IMR-90 (cell line): ENCODE data around the gene NCAM1. TPM values are rescaled to one million over a fixed set of nuclear protein-coding genes. Genes with fewer than 3 reads are reported as not detected.

Source experiments
- ATAC-seq: fragments of 200-7000 bp; cut with Tn5 transposase; 2 replicates; pipeline ENCODE4 v1.9.1; 2020; ENCODE audit warnings: low read depth, mild to moderate bottlenecking, moderate library complexity
- BruUV-seq: library from RNA; stranded (reverse); fragments of 400-500 nt; replicated peaks from 2 replicates; lab custom pipeline; 2021; lab: Mats Ljungman, UMichigan
- CTCF ChIA-PET: fragments of 300-600 bp; formaldehyde crosslinking; extraction: SDS; loops from one replicate; lab custom pipeline; 2021; ENCODE audit warnings: antibody characterized with exemption; lab: Yijun Ruan, JAX
- POLR2A ChIA-PET: fragments of 300-600 bp; sonication (Branson Sonifier 250); formaldehyde crosslinking; loops from one replicate; lab custom pipeline; 2022; ENCODE audit warnings: antibody characterized with exemption; ENCODE audit not compliant: unreplicated experiment; lab: Charles Lee
- DNase-seq: peaks from one replicate; pipeline ENCODE4 v3.0.0; 2013
- H2AFZ ChIP-seq: replicated peaks from 2 replicates; pipeline ENCODE3; 2013; ENCODE audit warnings: low read length, mild to moderate bottlenecking; ENCODE audit not compliant: poor library complexity
- H2AK5ac ChIP-seq: 2 replicates; pipeline ENCODE4 v1.6.1; 2013; ENCODE audit warnings: low read depth, low read length, inconsistent platforms
- H2AK9ac ChIP-seq: replicated peaks from 2 replicates; pipeline ENCODE3; 2013; ENCODE audit warnings: mild to moderate bottlenecking, low read depth, low read length, moderate library complexity; ENCODE audit not compliant: poor library complexity
- H2BK120ac ChIP-seq: 2 replicates; pipeline ENCODE4 v1.6.1; 2013; ENCODE audit warnings: low read depth, low read length, inconsistent platforms
- H2BK15ac ChIP-seq: 3 replicates; pipeline ENCODE4 v1.6.1; 2013; ENCODE audit warnings: low read depth, low read length, inconsistent platforms
- H2BK20ac ChIP-seq: 2 replicates; pipeline ENCODE4 v1.6.1; 2013; ENCODE audit warnings: low read depth, mild to moderate bottlenecking, inconsistent platforms, low read length, moderate library complexity
- H2BK5ac ChIP-seq: 2 replicates; pipeline ENCODE4 v1.6.1; 2013; ENCODE audit warnings: mild to moderate bottlenecking, low read depth, low read length, inconsistent platforms; ENCODE audit not compliant: poor library complexity, severe bottlenecking
- H3K14ac ChIP-seq: replicated peaks from 2 replicates; pipeline ENCODE4 v1.6.1; 2013; ENCODE audit warnings: low read depth, low read length, inconsistent platforms
- H3K18ac ChIP-seq: 2 replicates; pipeline ENCODE4 v1.6.1; 2013; ENCODE audit warnings: low read depth, low read length, control low read depth
- H3K23ac ChIP-seq: 2 replicates; pipeline ENCODE4 v1.6.1; 2013; ENCODE audit warnings: low read depth, low read length, inconsistent platforms
- H3K27ac ChIP-seq: 2 replicates; pipeline ENCODE4 v1.5.1; 2013; ENCODE audit warnings: mild to moderate bottlenecking, control low read depth, low read length; ENCODE audit not compliant: insufficient read depth
- H3K27me3 ChIP-seq: 2 replicates; pipeline ENCODE4 v1.6.1; 2013; ENCODE audit warnings: low read length; ENCODE audit not compliant: control insufficient read depth, insufficient read depth
- H3K36me3 ChIP-seq: 2 replicates; pipeline ENCODE4 v1.6.1; 2013; ENCODE audit warnings: low read length, mixed read lengths; ENCODE audit not compliant: control insufficient read depth, insufficient read depth
- H3K4ac ChIP-seq: 2 replicates; pipeline ENCODE4 v1.6.1; 2013; ENCODE audit warnings: low read depth, low read length, inconsistent platforms
- H3K4me1 ChIP-seq: 2 replicates; pipeline ENCODE4 v1.6.1; 2013; ENCODE audit warnings: low read length, mixed read lengths; ENCODE audit not compliant: control insufficient read depth, insufficient read depth
- H3K4me2 ChIP-seq: 2 replicates; pipeline ENCODE4 v1.6.1; 2013; ENCODE audit warnings: low read depth, mild to moderate bottlenecking, control low read depth, low read length, moderate library complexity
- H3K4me3 ChIP-seq: 2 replicates; pipeline ENCODE4 v1.5.1; 2013; ENCODE audit warnings: low read depth, mild to moderate bottlenecking, control low read depth, low read length, moderate library complexity; ENCODE audit not compliant: insufficient read depth
- H3K56ac ChIP-seq: 2 replicates; pipeline ENCODE4 v1.6.1; 2013; ENCODE audit warnings: low read length, inconsistent platforms; ENCODE audit not compliant: insufficient read depth; ENCODE audit errors: extremely low read depth
- H3K79me1 ChIP-seq, 2 experiments: 2 replicates each; pipeline ENCODE4 v1.6.1; 2013; ENCODE audit warnings: low read length in 2 of 2, inconsistent platforms in 1 of 2, low read depth in 1 of 2
- H3K9ac ChIP-seq: 2 replicates; pipeline ENCODE4 v1.6.1; 2013; ENCODE audit warnings: low read depth, low read length, control low read depth
- H3K9me1 ChIP-seq: 2 replicates; pipeline ENCODE4 v1.6.1; 2013; ENCODE audit warnings: low read length, inconsistent platforms; ENCODE audit not compliant: insufficient read depth
- H3K9me3 ChIP-seq: 2 replicates; pipeline ENCODE4 v1.6.1; 2013; ENCODE audit warnings: low read length; ENCODE audit not compliant: control insufficient read depth, insufficient read depth
- H4K20me1 ChIP-seq: 2 replicates; pipeline ENCODE4 v1.6.1; 2013; ENCODE audit warnings: low read length, inconsistent platforms; ENCODE audit not compliant: insufficient read depth
- H4K5ac ChIP-seq: 2 replicates; pipeline ENCODE4 v1.6.1; 2013; ENCODE audit warnings: mild to moderate bottlenecking, low read depth, low read length, control low read depth
- H4K8ac ChIP-seq, 2 experiments: 2 replicates each; pipeline ENCODE4 v1.6.1; 2013; ENCODE audit warnings: low read depth in 2 of 2, low read length in 2 of 2, control low read depth in 1 of 2, inconsistent platforms in 1 of 2
- H4K91ac ChIP-seq: 2 replicates; pipeline ENCODE4 v1.6.1; 2013; ENCODE audit warnings: low read depth, low read length, inconsistent platforms; ENCODE audit not compliant: insufficient read depth
- ELK1 ChIP-seq: fragments of 150-350 bp; IDR thresholded peaks from 2 replicates; pipeline ENCODE4 v1.6.1; 2016; ENCODE audit warnings: low read depth, mild to moderate bottlenecking, low read length, moderate library complexity, borderline replicate concordance
- WGBS, 2 experiments: methylation state at CpG; one replicate each; pipeline versions ENCODE4 v1.1.5 to v1.1.7; 2013; ENCODE audit warnings: missing lambda C conversion rate in 2 of 2; ENCODE audit not compliant: insufficient read length in 1 of 2; ENCODE audit errors: extremely low coverage in 2 of 2; 5-methylcytosine and 5-hydroxymethylcytosine counted together
- dilution Hi-C: fragments of 300-500 bp; cut with HindIII; formaldehyde crosslinking; loops from one replicate; pipeline ENCODE4 v1.14.3; 2018; ENCODE audit warnings: low sequenced_read_pairs; ENCODE audit not compliant: unreplicated experiment
- in situ Hi-C: fragments of 300-500 bp; cut with MboI; formaldehyde crosslinking; loops from 3 replicates; pipeline ENCODE4 v1.14.3; 2019; ENCODE audit warnings: low sequenced_read_pairs, inconsistent platforms, mixed read lengths
- intact Hi-C: fragments of 100-400 bp; cut with micrococcal nuclease; formaldehyde crosslinking; loops from 2 replicates; pipeline ENCODE4 v1.10.0; 2022
- polyA plus RNA-seq, 3 experiments: library from polyadenylated mRNA; depleted of rRNA; stranded (reverse); fragments of >200 nt; gene quantifications; 2 replicates each; pipeline ENCODE4 v1.2.3, GENCODE V29; 2012; ENCODE audit warnings: low replicate concordance in 1 of 3
- total RNA-seq: library from RNA; depleted of rRNA; stranded (reverse); fragments of >200 nt; gene quantifications from 2 replicates; pipeline ENCODE4 v1.2.3, GENCODE V29; 2012
- TF ChIP-seq, protein P1 (sequence below): conservative IDR thresholded peaks from 2 replicates; pipeline ENCODE4 v1.5.1; 2012; ENCODE audit warnings: mild to moderate bottlenecking, low read depth, low read length, improper control_type of control experiment

NCAM1 gene
- total and polyA plus RNA-seq, 2 of the 4 experiments (the other 2 are of a cell fraction): 0.09 to 0.18 TPM

GRCh38 chr11:112971195-112971594 is 10.0 kb downstream of the NCAM1 start:
- Histone ChIP-seq H2AFZ (no peak overlapping the region), H3K27me3 (no peaks in the 10 kb centered on the region), H3K18ac (no peak overlapping the region), H3K36me3 (no peaks in the 10 kb centered on the region), H2BK15ac (no peak overlapping the region), H4K5ac (no peak overlapping the region), H3K9ac (no peak overlapping the region), H3K4me1 (no peaks in the 10 kb centered on the region), H4K20me1 (no peaks in the 10 kb centered on the region), H4K91ac (no peak overlapping the region), H4K8ac (no peak overlapping the region), H3K79me1 (no peaks in the 10 kb centered on the region), H3K9me3 (no peaks in the 10 kb centered on the region), H3K14ac (no peak overlapping the region), H3K9me1 (no peaks in the 10 kb centered on the region), H3K4me2 (no peak overlapping the region), H3K4me3 (no peak overlapping the region), H2AK5ac (no peak overlapping the region), H2BK5ac (no peak overlapping the region), H3K4ac (no peak overlapping the region), H3K56ac (no peak overlapping the region), H3K23ac (no peak overlapping the region), H2AK9ac (no peak overlapping the region), H2BK120ac (no peak overlapping the region), H3K27ac (no peak overlapping the region), H2BK20ac (no peak overlapping the region)
- intact Hi-C loops (no loop called here), dilution Hi-C loops (no loop called here), in situ Hi-C loops (no loop called here)
- ATAC-seq (no peak), DNase-seq (no peak)
- no peak for TF ChIP-seq ELK1
- TF ChIP-seq, protein P1, sequence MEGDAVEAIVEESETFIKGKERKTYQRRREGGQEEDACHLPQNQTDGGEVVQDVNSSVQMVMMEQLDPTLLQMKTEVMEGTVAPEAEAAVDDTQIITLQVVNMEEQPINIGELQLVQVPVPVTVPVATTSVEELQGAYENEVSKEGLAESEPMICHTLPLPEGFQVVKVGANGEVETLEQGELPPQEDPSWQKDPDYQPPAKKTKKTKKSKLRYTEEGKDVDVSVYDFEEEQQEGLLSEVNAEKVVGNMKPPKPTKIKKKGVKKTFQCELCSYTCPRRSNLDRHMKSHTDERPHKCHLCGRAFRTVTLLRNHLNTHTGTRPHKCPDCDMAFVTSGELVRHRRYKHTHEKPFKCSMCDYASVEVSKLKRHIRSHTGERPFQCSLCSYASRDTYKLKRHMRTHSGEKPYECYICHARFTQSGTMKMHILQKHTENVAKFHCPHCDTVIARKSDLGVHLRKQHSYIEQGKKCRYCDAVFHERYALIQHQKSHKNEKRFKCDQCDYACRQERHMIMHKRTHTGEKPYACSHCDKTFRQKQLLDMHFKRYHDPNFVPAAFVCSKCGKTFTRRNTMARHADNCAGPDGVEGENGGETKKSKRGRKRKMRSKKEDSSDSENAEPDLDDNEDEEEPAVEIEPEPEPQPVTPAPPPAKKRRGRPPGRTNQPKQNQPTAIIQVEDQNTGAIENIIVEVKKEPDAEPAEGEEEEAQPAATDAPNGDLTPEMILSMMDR: no peak
- BruUV-seq: no TSS peak
- CTCF ChIA-PET: no interaction called here
- no CpG with 5 or more reads among the region's 4 CpGs for WGBS, 2 experiments
- POLR2A ChIA-PET: no interaction called here
